GM12873 (cell line): ENCODE results near the gene TRAPPC14.

Source experiments
- TF ChIP-seq, protein P1 (sequence below): IDR thresholded peaks from 2 replicates; pipeline ENCODE4 v1.5.1; 2012; ENCODE audit warnings: low read depth, mild to moderate bottlenecking, moderate library complexity, low read length, control low read depth; ENCODE audit not compliant: insufficient read depth; ENCODE audit errors: missing control alignments

Gene TRAPPC14

DNA sequence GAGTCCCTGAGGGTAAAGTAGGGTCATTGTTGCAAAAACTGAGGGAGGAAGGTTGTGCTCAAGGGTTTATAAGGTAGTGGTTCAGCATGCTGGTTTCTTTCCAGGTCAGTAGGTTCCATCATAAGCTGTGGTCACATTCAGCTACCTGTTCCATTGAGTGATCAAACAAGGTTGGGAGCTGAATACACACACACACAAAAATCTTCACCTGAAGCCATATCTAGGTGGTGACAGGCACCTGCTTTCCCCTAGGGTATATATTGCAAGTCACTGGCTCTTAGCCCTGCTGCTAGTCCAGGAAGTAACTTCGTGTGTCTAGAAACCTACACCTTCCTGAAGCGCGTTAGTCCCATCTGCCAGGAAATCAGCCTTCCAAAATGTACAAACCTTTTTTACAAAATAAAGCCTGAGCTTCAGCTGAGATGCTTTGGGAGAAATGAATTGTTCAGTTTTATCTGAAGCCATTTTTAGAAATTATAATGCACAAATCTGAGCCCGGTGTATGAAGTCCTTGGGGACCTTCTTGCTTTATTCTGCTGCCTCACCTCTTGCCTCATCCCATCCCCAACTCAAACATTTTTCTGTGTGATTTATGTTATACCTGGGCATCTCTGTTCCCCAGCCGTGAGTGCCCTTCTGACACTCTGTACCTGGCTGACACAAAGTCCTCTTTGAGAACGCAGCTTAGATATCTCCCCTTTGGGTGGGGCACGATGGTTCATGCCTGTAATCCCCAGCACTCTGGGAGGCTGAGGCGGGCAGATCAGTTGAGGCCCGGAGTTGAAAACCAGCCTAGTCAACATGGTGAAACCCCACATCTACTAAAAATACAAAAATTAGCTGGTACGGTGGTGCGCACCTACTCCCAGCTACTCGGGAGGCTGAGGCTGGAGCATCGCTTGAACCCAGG lies 20.4 kb downstream of the TRAPPC14 start:
- TF ChIP-seq, protein P1, sequence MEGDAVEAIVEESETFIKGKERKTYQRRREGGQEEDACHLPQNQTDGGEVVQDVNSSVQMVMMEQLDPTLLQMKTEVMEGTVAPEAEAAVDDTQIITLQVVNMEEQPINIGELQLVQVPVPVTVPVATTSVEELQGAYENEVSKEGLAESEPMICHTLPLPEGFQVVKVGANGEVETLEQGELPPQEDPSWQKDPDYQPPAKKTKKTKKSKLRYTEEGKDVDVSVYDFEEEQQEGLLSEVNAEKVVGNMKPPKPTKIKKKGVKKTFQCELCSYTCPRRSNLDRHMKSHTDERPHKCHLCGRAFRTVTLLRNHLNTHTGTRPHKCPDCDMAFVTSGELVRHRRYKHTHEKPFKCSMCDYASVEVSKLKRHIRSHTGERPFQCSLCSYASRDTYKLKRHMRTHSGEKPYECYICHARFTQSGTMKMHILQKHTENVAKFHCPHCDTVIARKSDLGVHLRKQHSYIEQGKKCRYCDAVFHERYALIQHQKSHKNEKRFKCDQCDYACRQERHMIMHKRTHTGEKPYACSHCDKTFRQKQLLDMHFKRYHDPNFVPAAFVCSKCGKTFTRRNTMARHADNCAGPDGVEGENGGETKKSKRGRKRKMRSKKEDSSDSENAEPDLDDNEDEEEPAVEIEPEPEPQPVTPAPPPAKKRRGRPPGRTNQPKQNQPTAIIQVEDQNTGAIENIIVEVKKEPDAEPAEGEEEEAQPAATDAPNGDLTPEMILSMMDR: no peak

GRCh38 chr7:100132697-100133151 lies 25.8 kb downstream of the TRAPPC14 start:
- TF ChIP-seq, protein P1: peak; percentile 99

DNA sequence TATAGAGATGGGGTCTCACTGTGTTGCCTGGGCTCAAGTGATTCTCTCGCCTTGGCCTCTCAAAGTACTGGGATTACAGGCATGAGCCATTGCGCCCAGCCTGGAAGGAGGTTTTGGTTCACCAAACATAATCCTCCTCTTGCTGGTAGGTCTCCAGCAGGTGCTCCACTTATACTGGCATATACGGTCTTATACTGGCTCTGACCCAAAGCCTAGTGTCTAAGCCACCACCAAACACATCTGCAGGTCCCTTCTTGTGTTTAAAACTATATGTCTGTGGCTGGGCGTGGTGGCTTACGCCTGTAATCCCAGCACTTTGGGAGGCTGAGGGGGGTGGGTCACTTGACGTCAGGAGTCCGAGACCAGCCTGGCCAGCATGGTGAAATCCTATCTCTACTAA lies 26.4 kb downstream of the TRAPPC14 start:
- TF ChIP-seq, protein P1: no peak

- TF ChIP-seq, protein P1: peak; percentile 81
These were observed 27.7 kb downstream of the TRAPPC14 start for GRCh38 chr7:100130608-100131453.

- TF ChIP-seq, protein P1: no peak
These were observed 29.9 kb downstream of the TRAPPC14 start for GRCh38 chr7:100128637-100128963.

DNA sequence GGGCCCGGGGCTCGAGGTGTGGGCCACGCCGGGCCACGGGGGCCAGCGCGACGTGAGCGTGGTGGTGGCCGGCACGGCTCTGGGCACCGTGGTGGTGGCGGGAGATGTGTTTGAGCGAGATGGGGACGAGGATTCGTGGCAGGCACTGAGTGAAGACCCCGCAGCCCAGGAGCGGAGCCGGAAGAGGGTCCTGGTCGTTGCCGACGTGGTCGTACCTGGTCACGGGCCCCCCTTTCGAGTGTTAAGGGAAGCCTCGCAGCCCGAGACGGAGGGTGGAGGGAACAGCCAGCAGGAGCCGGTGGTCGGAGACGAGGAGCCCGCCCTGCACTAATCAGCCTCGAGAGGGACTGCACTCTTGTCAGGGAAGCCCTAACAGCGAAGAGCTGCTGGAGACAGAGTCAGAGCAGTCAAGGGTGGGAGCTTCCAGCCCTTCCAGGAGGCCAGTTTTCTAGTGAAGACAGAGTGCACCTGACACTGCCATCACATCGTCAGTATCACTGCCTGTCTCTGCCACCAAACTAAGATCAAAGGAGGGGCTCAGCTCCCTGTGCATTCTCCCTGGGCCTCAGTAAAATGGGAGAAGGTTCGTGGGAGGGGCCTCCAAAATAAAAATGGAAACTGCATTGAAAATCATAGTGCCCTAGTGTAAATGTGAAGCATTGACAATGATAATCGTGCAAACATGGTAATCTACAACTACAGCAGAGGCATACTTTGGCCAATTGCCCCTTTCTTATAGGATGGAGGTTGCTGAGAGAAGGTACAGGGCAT lies 30.5 kb downstream of the TRAPPC14 start:
- TF ChIP-seq, protein P1: peak; percentile 1
